T-helper 2 cell treated with Interferon-gamma antibody and Interleukin-4, amounts not matched to agents 5 μg/mL and 100 μg/mL, for 36 hours (primary cell): ENCODE measurements around the gene KLHL36.
A peak's percentile ranks its signal among the peaks of the same experiment; 100 is the strongest.
"Not testable (repeated sequence)": the region's sequence is repeated elsewhere in the genome, so short reads cannot be mapped to it uniquely, and the experiment has no call there.

Experiments
- DNase-seq: peaks from one replicate; pipeline ENCODE4 v3.0.0; 2021; ENCODE audit warnings: low spot score
- H3K27ac Mint-ChIP-seq: one replicate; pipeline ENCODE4 v1.8.0; 2021; ENCODE audit warnings: mild to moderate bottlenecking, mixed read lengths
- H3K27me3 Mint-ChIP-seq: one replicate; pipeline ENCODE4 v1.8.0; 2021; ENCODE audit warnings: low read depth, mixed read lengths
- H3K36me3 Mint-ChIP-seq: one replicate; pipeline ENCODE4 v1.8.0; 2021; ENCODE audit warnings: low read depth, mixed read lengths
- H3K4me1 Mint-ChIP-seq: one replicate; pipeline ENCODE4 v1.8.0; 2021; ENCODE audit warnings: low read depth, mixed read lengths
- H3K4me3 Mint-ChIP-seq: one replicate; pipeline ENCODE4 v1.8.0; 2022; ENCODE audit warnings: mild to moderate bottlenecking, moderate library complexity, mixed read lengths
- H3K9me3 Mint-ChIP-seq: one replicate; pipeline ENCODE4 v1.8.0; 2021; ENCODE audit warnings: mixed read lengths

KLHL36 gene

GRCh38 chr16:84692451-84693214, 44.3 kb downstream of the KLHL36 start:
- DNase-seq = no peak
- Mint-ChIP-seq H3K27ac (no peak overlapping the region), H3K4me1 (peaks cover 9% of the 10 kb centered on the region), H3K36me3 (no peaks in the 10 kb centered on the region), H3K27me3 (peaks cover 7% of the 10 kb centered on the region), H3K4me3 (no peak overlapping the region), H3K9me3 (peaks cover 9% of the 10 kb centered on the region)

DNA sequence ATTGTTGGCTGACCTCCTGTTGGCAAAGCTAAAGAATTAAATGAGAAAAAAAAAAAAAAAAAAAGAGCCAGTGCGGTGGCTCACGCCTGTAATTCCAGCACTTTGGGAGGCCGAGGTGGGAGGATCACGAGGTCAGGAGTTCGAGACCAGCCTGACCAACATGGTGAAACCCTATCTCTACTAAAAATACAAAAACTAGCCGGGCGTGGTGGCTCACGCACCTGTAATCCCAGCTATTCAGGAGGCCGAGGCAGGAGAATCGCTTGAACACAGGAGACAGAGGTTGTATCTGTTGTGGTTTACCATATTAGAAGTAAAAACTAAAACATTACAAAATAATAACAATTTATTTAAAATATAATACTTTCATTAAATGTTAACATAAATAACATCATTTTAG, 45.6 kb downstream of the KLHL36 start:
- DNase-seq, H3K9me3 Mint-ChIP-seq, H3K36me3 Mint-ChIP-seq: not testable (repeated sequence)

DNA sequence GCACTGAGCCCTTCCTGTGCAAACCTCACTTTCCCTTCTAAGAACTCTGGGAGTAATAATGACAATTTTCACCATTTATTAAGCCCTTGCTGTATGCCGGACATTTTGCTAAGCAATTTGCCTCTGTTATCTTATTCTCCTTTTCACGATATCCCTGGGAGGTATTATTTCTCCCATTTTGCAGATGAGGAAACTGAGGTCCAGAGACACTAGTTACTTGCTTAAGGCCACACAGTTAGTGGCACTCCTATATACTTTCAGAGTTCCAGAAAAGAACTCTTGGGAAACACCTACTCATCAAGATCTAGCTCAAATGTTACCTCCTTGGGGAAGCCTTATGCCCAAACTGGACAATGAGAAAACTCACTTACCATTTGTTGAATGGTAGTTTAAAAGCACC, 46.7 kb downstream of the KLHL36 start:
- H3K4me3 Mint-ChIP-seq = no peak overlapping the region
- peaks cover 11% of the 10 kb centered on the region for H3K4me1 Mint-ChIP-seq
- H3K27me3 Mint-ChIP-seq = peaks cover 2% of the 10 kb centered on the region
- H3K9me3 Mint-ChIP-seq = no peaks in the 10 kb centered on the region
- no peaks in the 10 kb centered on the region for H3K36me3 Mint-ChIP-seq
- H3K27ac Mint-ChIP-seq = no peak overlapping the region
- no peak for DNase-seq

More for the DNA sequence above, 45.6 kb downstream of the KLHL36 start:
- not testable (repeated sequence) for H3K27me3 Mint-ChIP-seq, H3K4me1 Mint-ChIP-seq, H3K27ac Mint-ChIP-seq, H3K4me3 Mint-ChIP-seq

DNA sequence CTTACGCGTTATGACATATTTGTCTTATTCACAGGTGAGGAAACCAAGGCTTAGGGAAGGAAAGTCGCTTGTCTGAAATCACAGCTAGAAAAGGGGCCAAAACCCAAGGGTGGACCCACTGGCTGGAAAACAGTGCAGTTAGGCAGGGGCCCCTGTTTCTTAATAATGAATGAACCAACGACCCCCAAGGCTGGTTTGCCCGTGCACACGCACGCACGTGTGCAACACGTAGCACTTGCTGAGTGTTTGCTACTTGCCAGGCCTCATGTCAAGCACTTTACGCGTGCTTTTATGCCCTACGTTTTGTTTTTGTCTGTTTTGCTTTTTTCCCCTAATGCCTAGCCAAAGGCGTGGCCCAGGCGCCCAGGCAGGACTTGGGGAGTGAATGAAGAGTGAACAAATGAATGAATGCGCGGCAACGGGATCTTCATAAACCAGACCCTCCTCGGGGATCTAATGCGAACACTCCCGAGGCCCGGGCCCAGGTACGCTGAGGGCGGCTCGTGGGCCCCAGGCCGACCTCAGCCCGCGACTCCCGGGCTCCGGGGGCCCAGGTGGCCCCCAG, 50.9 kb downstream of the KLHL36 start:
- Mint-ChIP-seq H3K4me3 (peak overlapping the region; percentile 82), H3K27me3 (no peaks in the 10 kb centered on the region), H3K36me3 (peaks cover 2% of the 10 kb centered on the region), H3K9me3 (no peaks in the 10 kb centered on the region), H3K4me1 (peaks cover 28% of the 10 kb centered on the region), H3K27ac (peak overlapping the region; percentile 86)
- DNase-seq = no peak

DNA sequence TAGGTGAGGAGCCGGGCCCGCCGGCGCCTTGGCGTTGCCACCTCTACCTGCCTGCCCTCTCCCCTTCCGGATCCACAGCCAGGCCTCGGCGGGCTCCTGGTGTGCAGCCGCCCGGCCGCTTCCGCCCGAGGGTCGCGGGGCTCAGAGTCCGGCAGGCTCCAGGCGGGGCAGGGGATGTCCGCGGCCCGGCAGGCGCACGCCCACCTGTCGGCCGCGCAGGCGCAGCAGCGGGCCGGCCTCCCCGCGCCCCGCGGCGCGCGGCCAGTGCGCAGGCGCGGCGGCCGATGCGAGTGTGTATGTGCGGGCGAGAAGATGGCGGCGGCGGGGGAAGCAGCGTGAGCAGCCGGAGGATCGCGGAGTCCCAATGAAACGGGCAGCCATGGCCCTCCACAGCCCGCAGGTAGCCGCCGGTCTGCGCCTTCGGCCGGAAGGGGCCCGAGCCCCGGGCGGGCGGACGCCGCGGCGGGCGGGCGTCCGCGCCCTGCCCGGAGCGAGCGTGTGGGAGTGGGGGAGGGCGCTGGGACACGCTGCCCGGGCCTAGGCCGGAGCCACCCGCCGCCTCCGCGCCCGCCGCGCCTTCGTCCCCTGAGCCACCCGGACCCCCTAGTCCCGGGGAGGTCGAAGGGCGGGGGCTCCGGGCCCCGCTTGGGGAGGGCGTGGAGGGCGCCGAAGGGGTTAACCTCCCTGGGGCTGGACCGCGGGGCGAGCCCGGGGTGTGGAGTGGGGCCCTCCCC, 51.6 kb downstream of the KLHL36 start, which contains the start of gene USP10:
Gene USP10 (plus strand): TSS at position 289 of the 734 bp plus-strand sequence. CDS start 91 bp downstream, at position 380.
- Mint-ChIP-seq H3K4me3 (peak within 1 kb of the TSS; percentile 97), H3K36me3 (peaks cover 2% of the 10 kb centered on the region), H3K27me3 (no peaks in the 10 kb centered on the region), H3K9me3 (no peaks in the 10 kb centered on the region), H3K4me1 (peaks cover 33% of the 10 kb centered on the region), H3K27ac (peak within 1 kb of the TSS; percentile 96)
- DNase-seq = peak; percentile 92

DNA sequence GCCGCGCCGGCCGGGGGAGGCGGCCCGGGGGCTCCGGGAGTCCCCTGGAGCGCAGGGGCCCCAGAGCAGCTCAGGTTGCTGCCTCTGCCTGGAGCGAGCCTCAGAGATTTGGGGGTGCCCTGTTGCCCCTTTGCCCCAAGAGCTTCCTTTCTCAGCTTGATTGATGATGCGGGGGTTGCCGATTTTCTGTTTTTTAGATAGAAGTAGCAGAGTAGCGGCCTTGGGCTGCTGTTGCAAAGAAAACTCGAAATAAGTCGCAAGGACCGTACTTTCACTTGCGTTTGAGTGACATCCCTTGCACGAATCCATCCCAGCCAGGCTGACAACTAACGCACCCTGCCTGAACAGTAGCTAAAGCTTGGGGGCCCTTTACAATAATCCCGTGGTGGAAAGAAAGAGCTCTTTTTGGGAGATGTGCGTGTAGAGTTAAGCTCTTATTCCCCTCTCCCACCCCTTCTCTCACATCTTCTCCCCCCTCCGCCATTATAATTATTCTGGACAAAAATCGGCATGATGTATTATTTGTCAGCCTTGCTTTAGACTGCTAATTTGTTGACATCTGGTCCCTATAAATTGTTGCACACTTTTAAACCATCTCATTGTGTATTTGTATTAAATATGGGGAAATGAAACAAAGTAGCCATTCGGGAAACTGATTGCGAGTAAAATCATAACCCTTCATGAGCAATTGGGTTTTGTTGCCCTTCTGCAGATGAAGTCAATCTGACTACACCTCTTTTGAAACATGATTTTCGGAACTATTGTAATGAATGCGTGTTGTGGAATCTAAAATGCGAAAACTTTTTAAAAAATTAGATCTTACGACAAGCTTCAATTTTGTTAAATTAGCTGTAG, 52.4 kb downstream of the KLHL36 start:
- peaks cover 36% of the 10 kb centered on the region for H3K4me1 Mint-ChIP-seq
- DNase-seq = peak; percentile 39

DNA sequence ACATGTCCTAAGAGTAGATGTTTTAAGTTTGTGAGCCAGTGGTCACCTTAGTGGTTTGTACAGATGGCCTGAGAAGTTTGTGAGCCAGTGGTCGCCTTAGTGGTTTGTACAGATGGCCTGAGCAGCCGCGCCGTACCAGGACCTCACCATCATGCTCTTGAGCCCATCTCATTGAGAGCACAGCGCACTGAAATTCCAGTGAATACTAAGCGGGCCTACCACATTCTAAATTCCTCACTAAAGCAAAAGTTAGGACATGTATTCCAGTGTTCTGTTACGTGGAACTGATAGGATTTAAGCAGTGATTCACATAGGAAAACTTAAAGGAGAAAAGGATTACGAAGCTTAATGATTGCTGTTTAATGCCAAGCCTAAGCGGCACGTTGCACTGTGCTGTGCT, 55.4 kb downstream of the KLHL36 start:
- Mint-ChIP-seq H3K4me3 (no peak overlapping the region), H3K4me1 (peaks cover 36% of the 10 kb centered on the region)

More for the DNA sequence above, 52.4 kb downstream of the KLHL36 start:
- Mint-ChIP-seq H3K27ac (peak overlapping the region; percentile 96), H3K4me3 (peak overlapping the region; percentile 97), H3K9me3 (no peaks in the 10 kb centered on the region), H3K27me3 (no peaks in the 10 kb centered on the region), H3K36me3 (peaks cover 4% of the 10 kb centered on the region)

DNA sequence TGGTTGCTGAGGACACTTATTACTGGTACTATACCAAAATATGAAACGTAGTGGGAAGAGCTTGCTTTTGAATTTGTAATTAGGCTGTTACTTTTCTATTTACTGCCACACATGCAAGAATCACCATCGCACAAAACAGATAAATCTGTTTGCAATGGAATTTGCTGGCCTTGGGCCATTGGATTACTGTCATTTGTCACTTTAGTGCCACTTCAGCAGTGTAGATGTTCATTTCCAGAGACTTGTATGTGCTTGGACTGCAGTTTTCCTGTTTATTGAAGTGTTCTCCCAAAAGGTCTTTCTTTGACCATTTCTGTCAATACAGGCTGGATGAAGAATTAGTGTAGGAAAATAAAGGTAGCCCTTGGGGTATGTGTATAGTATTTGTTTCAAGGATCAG, 55.9 kb downstream of the KLHL36 start:
- peaks cover 33% of the 10 kb centered on the region for H3K4me1 Mint-ChIP-seq
- H3K9me3 Mint-ChIP-seq = no peaks in the 10 kb centered on the region
- H3K27ac Mint-ChIP-seq = no peak overlapping the region
- H3K27me3 Mint-ChIP-seq = no peaks in the 10 kb centered on the region
- peaks cover 4% of the 10 kb centered on the region for H3K36me3 Mint-ChIP-seq
- no peak for DNase-seq
- H3K4me3 Mint-ChIP-seq = no peak overlapping the region

More for the DNA sequence above, 55.4 kb downstream of the KLHL36 start:
- peaks cover 4% of the 10 kb centered on the region for H3K36me3 Mint-ChIP-seq
- DNase-seq = no peak
- H3K27me3 Mint-ChIP-seq = no peaks in the 10 kb centered on the region
- no peak overlapping the region for H3K27ac Mint-ChIP-seq
- H3K9me3 Mint-ChIP-seq = no peaks in the 10 kb centered on the region

DNA sequence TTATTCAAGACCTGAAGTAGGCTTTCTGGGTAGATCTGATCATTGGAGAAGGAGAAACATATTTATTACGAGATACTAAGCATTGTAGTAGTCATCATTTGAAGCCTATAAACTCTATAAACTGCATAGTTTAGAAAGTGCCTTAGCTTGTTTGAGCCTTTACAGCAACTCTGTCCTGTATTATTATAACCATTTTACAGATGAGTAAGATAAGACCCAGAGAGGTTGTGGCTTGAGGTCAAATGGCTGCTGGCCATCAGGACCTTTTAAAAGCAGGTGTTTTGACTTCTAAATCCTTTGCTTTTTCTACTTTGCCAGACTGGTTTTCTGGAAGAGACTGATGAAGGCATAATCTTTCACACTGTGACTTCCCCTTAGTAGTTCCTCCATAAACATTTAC, 58.5 kb downstream of the KLHL36 start:
- peaks cover 2% of the 10 kb centered on the region for H3K36me3 Mint-ChIP-seq
- no peaks in the 10 kb centered on the region for H3K27me3 Mint-ChIP-seq
- peaks cover 23% of the 10 kb centered on the region for H3K4me1 Mint-ChIP-seq
- DNase-seq = no peak
- H3K27ac Mint-ChIP-seq = no peak overlapping the region
- no peaks in the 10 kb centered on the region for H3K9me3 Mint-ChIP-seq
- no peak overlapping the region for H3K4me3 Mint-ChIP-seq

DNA sequence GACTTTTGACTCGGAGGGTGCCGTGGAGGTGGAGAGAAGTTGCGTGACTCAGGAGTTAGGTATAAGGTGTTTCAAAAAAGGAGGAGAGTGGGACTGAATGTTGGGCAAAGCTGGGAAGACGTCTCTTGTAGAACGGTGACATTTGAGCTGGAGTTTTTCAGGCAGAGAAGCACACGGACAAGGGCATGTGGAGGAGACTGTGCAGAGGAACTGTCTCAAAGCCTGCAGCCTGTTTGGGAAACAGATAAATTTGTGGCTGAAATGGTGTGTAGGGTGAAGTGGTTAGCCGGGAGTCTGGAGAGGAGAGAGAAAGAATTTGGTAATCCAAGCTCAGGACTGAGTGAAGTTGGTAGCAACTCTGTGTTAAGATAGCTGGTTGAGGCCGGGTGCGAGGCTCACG, 61.3 kb downstream of the KLHL36 start:
- H3K4me1 Mint-ChIP-seq = peaks cover 12% of the 10 kb centered on the region
- DNase-seq = no peak
- H3K27me3 Mint-ChIP-seq = no peaks in the 10 kb centered on the region
- H3K4me3 Mint-ChIP-seq = no peak overlapping the region
- H3K9me3 Mint-ChIP-seq = no peaks in the 10 kb centered on the region
- no peak overlapping the region for H3K27ac Mint-ChIP-seq
- peaks cover 2% of the 10 kb centered on the region for H3K36me3 Mint-ChIP-seq

- no peaks in the 10 kb centered on the region for H3K36me3 Mint-ChIP-seq
- H3K4me3 Mint-ChIP-seq = no peak overlapping the region
- H3K27me3 Mint-ChIP-seq = no peaks in the 10 kb centered on the region
- no peak for DNase-seq
- H3K9me3 Mint-ChIP-seq = no peaks in the 10 kb centered on the region
- H3K4me1 Mint-ChIP-seq = peaks cover 7% of the 10 kb centered on the region
- no peak overlapping the region for H3K27ac Mint-ChIP-seq
These were observed 62.4 kb downstream of the KLHL36 start for GRCh38 chr16:84710686-84711085.
